Stimulated activated CD8-positive, alpha-beta memory T cell treated with anti-CD3 and anti-CD28 coated beads, Interleukin-15, amount 100 ng/mL, for 48 hours (primary cell): ENCODE results near the gene KICS2.
"Not testable (repeated sequence)": the region's sequence is repeated elsewhere in the genome, so short reads cannot be mapped to it uniquely, and the experiment has no call there.

Experiments
- DNase-seq, 2 donors: peaks; one replicate each; pipeline ENCODE4 v3.0.0-alpha.2; 2020; ENCODE audit warnings: low read depth in 2 of 2

The KICS2 gene

GRCh38 chr12:64216239-64216638 lies 5.9 kb downstream of the KICS2 start:
- no peak for DNase-seq

DNA sequence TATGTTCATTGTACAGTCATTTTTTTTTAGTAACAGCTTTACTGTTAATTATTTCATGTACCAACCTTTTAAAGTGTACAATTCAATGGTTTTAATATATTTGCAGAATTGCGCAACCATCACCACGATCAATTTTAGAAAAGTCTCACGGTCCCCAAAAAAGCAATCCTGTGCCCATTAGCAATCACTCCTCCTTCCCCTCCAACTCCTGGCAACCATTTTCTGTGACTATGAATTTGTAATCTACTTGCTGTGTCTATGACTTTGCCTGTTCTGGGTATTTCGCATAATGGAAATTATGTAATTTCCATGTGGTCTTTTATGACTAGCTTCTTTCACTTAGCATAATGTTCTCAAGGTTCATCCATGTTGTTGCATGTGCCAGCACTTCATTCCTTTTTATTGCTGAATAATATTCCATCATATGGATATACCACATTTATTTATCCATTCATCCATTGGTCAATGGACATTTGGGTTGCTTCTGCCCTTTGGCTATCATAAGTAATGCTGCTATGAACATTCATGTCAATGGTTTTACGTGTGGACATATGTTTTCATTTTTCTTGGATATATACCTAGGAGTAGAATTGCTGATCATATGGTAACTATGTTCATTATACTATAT lies 9.9 kb downstream of the KICS2 start:
- DNase-seq, result no peak

GRCh38 chr12:64207453-64207852 lies 14.6 kb downstream of the KICS2 start:
- no peak for DNase-seq

DNA sequence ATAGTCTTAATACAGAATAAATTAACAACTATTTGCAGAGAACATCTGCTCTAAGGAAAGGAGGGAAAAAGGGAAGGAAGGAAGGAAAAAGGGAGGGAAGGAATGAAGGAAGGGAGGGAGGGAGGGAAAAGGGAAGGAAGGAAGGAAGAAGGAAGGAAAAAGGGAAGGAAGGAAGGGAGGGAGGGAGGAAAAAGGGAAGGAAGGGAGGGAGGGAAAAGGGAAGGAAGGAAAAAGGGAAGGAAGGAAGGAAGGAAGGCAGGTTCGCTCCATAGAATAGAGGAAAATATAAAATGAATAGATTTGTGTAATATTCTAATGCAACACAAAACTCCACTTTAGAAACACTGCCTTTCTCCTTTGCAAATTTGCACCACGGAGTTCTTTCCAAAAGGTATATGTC lies 16.6 kb downstream of the KICS2 start:
- no peak for DNase-seq

DNA sequence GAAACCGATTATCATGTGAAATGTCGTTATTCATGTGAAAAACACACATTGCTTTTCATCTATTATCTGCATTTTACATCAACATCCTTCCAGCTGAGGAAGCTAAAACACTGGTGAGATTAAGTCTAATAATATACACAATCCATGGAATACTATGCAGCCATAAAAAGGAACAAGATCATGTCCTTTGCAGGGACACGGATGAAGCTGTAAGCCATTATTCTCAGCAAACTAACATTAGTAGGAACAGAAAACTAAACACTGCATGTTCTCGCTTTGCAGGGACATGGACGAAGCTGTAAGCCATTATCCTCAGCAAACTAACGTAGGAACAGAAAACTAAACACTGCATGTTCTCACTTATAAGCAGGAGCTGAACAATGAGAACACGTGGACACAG lies 18.3 kb downstream of the KICS2 start:
- DNase-seq, result no peak

- no peak for DNase-seq
Measured at GRCh38 chr12:64203036-64203435, 19.1 kb downstream of the KICS2 start.

DNA sequence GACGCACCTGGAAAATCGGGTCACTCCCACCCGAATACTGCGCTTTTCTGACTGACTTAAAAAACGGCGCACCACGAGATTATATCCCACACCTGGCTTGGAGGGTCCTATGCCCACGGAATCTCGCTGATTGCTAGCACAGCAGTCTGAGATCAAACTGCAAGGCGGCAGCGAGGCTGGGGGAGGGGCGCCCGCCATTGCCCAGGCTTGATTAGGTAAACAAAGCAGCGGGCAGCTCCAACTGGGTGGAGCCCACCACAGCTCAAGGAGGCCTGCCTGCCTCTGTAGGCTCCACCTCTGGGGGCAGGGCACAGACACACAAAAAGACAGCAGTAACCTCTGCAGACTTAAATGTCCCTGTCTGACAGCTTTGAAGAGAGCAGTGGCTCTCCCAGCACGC lies 26.3 kb downstream of the KICS2 start:
- not testable (repeated sequence) for DNase-seq

- DNase-seq, result no peak
Measured at GRCh38 chr12:64194333-64195149, 27.6 kb downstream of the KICS2 start.

DNA sequence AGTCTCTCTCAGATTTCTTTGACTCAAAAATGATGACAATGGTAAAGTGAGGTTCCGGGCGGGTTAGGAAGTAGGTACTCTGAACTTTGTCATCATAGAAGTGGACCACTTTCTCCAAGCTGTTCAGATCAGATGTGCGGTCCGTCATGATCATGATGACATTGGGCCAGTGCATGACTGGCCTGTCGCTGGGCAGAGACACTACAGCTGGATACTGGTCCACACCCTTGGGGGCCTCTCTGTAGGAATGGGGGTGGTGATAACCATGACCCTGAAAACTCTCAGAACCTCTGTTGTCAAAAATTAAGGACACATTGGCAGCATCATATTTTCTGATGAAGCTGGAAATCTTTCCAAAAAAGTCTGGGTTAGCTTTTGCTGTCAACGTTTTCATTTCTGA lies 28.2 kb downstream of the KICS2 start:
- no peak for DNase-seq

- DNase-seq, result no peak
Measured at GRCh38 chr12:64192644-64193444, 29.3 kb downstream of the KICS2 start.

DNA sequence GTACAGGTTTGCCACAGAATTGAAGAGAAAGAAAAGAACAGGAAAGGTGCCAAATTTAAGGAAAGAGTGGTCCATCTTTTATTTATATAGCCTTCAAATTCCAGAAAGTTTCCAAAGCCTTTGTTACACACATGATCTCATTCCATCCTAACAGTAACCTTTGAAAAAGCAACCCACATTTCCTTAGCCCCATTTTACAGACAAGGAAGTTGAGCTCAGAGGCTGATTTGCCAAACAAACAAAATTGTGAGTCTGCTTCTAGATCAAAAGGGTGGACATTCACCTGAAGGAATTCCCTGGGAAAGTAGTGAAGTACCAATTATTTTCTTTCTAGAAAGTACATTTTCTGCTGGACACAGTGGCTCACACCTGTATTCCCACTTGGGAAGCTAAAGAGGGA lies 32.0 kb downstream of the KICS2 start:
- no peak for DNase-seq

GRCh38 chr12:64189530-64189929 lies 32.6 kb downstream of the KICS2 start:
- no peak for DNase-seq

DNA sequence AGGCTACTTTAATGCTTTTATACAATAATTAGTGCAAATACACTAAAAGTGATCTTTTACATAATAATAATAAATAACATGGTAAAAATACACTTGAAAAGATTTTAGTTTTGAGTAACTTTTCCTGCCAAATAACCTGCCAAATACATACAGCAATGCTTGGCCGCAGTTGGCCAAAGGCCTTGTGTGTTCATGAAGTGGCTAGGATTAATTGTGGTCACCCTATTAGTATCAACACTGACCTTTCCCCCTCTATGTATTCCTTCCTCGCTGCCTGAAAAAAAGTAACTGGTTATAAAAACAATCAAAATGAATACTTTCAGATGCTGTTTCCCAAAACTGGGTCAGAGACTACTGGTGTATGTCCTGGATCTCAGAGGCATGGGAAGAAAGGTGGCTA lies 34.3 kb downstream of the KICS2 start:
- no peak for DNase-seq

GRCh38 chr12:64187370-64187769 lies 34.7 kb downstream of the KICS2 start:
- DNase-seq, result no peak

DNA sequence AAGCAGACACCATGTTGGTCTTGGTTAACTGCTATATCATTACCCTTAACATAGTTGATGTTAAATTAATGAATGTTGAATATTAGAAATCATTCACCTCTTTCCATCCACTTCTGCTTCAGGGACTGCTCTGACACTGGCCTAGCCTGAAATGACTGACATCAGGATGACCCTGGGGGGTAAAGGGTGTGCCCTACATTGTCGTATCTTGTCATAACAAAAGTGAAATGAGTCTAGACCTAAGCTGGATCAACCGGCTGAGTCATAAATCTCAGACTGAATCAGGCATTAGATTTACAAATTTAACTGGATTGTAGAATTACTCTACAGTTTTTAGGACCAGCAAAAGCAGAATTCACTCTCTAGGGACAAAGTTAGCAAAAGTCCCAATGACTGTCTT lies 35.3 kb downstream of the KICS2 start:
- peak in 1 of 2 donors; percentile 8 for DNase-seq

GRCh38 chr12:64184216-64184615 lies 37.9 kb downstream of the KICS2 start:
- DNase-seq, result no peak

DNA sequence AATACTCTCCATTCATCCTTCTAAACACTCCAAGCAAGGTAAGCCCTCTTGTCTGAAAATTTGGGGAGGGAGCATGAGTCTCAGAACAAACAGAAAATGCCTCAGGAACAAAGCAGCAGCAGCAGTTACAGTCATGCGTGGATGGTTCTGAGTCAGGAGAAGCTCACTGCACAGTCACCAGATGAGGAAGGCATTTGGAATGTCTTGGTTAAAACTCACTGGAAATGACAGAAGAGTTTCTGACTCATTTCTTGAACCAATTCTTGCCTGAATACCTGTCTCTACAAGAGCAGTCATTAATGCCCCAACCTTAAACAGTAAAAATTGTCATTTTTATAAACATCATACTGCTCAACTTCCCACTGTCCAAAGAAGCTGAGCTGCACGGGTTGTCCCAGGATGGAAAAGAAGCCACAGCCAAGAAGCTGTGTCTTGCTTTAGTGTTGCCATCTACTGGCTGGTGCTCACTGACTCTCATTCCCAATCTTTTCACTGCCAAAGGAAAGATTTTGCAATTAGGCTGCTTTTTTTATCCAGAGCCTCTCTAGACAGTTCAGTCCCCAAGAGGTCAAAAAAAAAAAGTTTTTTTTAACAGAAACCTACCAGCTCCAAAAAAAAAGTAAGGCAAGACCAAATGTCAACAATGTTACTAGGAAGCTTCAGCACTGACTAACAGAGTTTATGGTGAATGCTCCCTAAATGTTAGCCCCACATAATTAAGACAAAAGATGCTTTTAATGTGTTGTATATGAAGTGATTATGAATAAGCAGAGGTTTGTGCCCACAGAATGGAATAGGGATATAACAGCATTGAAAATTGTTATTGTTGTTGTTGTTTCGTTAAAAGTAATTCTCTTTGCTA lies 40.4 kb downstream of the KICS2 start:
- DNase-seq, result no peak

DNA sequence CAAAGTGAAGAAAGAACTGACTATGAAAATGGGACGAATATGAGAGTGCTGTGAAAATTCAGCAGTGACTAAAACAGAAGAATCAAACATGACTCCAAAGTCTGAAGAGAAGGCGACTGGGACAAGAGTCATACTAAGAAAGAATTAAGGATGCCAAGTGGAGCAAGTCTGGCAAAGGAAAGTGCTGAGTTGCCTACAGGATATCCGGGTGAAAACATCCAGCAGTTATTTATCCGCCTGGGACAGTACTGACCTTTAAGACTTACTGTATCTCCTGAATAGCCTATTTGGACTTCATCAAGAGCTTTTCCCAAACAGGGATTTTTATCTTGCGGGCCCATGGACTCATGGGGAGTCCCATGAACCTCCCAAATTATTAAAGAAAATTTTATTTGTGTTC lies 41.1 kb downstream of the KICS2 start:
- no peak for DNase-seq

GRCh38 chr12:64178122-64178521 lies 44.0 kb downstream of the KICS2 start:
- DNase-seq, result no peak

- no peak for DNase-seq
Measured at GRCh38 chr12:64177001-64177400, 45.1 kb downstream of the KICS2 start.

- no peak for DNase-seq
Measured at GRCh38 chr12:64175254-64175945, 46.7 kb downstream of the KICS2 start.
